Chondrocyte (in vitro differentiated cells): ENCODE results near the gene LAPTM4A. TPM values are rescaled to one million over a fixed set of nuclear protein-coding genes. Genes with fewer than 3 reads are reported as not detected.

Source experiments
- DNase-seq: peaks from one replicate; pipeline ENCODE4 v3.0.0; 2021; ENCODE audit warnings: mixed read lengths, low spot score
- H3K27ac Mint-ChIP-seq: one replicate; pipeline ENCODE4 v1.8.0; 2021; ENCODE audit warnings: mild to moderate bottlenecking, moderate library complexity, mixed read lengths; ENCODE audit not compliant: unreplicated experiment
- H3K27me3 Mint-ChIP-seq: 2 replicates; pipeline ENCODE4 v1.8.0; 2021; ENCODE audit warnings: low read depth, mixed read lengths
- H3K36me3 Mint-ChIP-seq: 2 replicates; pipeline ENCODE4 v1.8.0; 2021; ENCODE audit warnings: low read depth, mixed read lengths
- H3K4me1 Mint-ChIP-seq: 2 replicates; pipeline ENCODE4 v1.8.0; 2021; ENCODE audit warnings: low read depth, mild to moderate bottlenecking, mixed read lengths
- H3K4me3 Mint-ChIP-seq: one replicate; pipeline ENCODE4 v1.8.0; 2021; ENCODE audit warnings: mild to moderate bottlenecking, moderate library complexity, mixed read lengths; ENCODE audit not compliant: unreplicated experiment
- H3K9me3 Mint-ChIP-seq: 2 replicates; pipeline ENCODE4 v1.8.0; 2021; ENCODE audit warnings: low read depth, mixed read lengths
- total RNA-seq: library from RNA; stranded (reverse); gene quantifications from 3 replicates; pipeline ENCODE4 v1.2.1, GENCODE V29; 2021
- TF ChIP-seq, protein P1 (sequence below): fragments of 200-600 bp; sonication (generic); IDR thresholded peaks from 2 replicates; pipeline ENCODE4 v1.5.0; 2021; ENCODE audit warnings: antibody characterized with exemption, mild to moderate bottlenecking, moderate library complexity

LAPTM4A gene
- total RNA-seq, 1 donor from 2014 or later: 404 TPM

DNA sequence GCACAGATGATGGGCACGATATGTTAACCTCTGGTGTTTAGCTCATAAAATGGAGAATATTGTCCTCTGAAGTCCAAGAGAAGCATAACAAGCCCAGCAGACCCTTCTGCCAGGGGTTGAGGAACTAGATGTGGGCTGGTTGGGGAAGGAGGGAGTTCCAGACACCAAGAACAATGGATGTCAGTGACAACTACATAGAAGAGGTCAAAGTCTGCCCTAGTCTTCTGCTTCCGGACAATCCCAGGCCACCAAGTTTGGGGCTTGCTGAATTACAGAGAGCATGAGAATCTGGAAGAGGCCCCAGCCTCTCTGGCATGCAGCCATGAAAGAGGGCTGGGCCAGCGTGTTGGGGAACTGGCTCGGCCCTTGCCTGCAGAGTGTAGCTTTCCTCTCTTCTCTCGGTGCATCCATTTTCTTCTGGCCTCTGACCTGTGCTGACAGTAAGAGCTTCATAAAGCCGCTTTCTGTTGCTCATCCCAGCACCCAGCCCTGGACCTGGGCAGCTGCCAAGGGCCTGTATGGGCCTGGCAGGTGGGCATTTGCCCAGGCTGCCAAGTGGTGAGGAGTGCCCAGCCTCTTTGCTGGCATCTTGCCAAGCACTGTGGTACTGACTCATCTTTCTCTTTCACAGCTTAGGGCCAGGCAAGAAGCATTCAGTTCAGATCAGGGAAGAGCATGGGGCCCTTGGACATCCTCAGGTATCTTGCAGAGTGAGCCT lies 14.6 kb upstream of the LAPTM4A start:
- Mint-ChIP-seq H3K9me3 (peaks cover 30% of the 10 kb centered on the region), H3K27ac (peak overlapping the region; percentile 89), H3K4me1 (peaks cover 75% of the 10 kb centered on the region), H3K4me3 (no peak overlapping the region), H3K27me3 (no peaks in the 10 kb centered on the region), H3K36me3 (peaks cover 11% of the 10 kb centered on the region)
- TF ChIP-seq, protein P1, sequence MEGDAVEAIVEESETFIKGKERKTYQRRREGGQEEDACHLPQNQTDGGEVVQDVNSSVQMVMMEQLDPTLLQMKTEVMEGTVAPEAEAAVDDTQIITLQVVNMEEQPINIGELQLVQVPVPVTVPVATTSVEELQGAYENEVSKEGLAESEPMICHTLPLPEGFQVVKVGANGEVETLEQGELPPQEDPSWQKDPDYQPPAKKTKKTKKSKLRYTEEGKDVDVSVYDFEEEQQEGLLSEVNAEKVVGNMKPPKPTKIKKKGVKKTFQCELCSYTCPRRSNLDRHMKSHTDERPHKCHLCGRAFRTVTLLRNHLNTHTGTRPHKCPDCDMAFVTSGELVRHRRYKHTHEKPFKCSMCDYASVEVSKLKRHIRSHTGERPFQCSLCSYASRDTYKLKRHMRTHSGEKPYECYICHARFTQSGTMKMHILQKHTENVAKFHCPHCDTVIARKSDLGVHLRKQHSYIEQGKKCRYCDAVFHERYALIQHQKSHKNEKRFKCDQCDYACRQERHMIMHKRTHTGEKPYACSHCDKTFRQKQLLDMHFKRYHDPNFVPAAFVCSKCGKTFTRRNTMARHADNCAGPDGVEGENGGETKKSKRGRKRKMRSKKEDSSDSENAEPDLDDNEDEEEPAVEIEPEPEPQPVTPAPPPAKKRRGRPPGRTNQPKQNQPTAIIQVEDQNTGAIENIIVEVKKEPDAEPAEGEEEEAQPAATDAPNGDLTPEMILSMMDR: no peak
- DNase-seq: no peak

DNA sequence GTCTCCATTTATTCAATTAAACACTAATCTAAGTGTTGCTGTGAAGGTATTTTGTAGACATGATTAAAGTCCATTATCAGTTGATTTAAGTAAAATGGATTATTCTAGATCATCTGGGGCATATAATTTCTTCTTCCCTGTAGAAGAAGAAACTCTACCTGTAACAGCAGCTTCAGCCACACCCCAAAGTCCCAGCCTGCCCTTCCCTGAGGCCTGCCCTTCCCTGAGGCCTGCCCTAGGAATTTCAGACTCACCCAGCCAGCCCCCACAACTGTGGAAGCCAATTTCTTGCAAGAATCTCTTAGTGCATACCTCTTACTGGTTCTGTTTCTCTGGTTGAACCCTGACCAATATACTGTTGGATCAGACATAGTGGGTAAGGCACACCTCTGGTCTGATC lies 13.4 kb upstream of the LAPTM4A start:
- Mint-ChIP-seq H3K36me3 (peaks cover 11% of the 10 kb centered on the region), H3K27me3 (no peaks in the 10 kb centered on the region), H3K27ac (no peak overlapping the region), H3K4me1 (peaks cover 64% of the 10 kb centered on the region), H3K9me3 (peaks cover 30% of the 10 kb centered on the region), H3K4me3 (no peak overlapping the region)
- no peak for DNase-seq
- TF ChIP-seq, protein P1: no peak

DNA sequence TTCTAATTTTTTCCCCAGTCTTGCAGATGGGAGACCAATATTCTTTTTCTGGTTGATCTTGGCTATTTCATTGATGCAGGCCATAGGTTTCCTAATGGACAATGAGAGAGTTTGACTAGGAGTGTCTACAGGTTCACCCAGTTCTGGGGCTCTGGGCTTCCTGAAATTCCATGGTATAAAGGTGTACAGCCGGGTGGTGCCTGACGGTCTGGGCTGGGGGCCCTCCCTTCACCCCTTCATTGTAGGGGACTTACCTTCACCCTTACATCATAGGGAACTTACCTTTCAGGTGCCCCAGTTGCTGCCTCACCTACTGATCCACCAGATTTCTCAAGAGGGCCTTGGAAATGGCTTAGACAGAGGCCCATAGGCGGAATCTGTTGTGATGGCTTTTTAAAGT lies 13.0 kb upstream of the LAPTM4A start:
- no peak for DNase-seq
- H3K4me3 Mint-ChIP-seq: no peak overlapping the region
- H3K27ac Mint-ChIP-seq: peak overlapping the region; percentile 98
- peaks cover 30% of the 10 kb centered on the region for H3K9me3 Mint-ChIP-seq
- no peaks in the 10 kb centered on the region for H3K27me3 Mint-ChIP-seq
- peaks cover 11% of the 10 kb centered on the region for H3K36me3 Mint-ChIP-seq
- TF ChIP-seq, protein P1: no peak
- peaks cover 64% of the 10 kb centered on the region for H3K4me1 Mint-ChIP-seq

DNA sequence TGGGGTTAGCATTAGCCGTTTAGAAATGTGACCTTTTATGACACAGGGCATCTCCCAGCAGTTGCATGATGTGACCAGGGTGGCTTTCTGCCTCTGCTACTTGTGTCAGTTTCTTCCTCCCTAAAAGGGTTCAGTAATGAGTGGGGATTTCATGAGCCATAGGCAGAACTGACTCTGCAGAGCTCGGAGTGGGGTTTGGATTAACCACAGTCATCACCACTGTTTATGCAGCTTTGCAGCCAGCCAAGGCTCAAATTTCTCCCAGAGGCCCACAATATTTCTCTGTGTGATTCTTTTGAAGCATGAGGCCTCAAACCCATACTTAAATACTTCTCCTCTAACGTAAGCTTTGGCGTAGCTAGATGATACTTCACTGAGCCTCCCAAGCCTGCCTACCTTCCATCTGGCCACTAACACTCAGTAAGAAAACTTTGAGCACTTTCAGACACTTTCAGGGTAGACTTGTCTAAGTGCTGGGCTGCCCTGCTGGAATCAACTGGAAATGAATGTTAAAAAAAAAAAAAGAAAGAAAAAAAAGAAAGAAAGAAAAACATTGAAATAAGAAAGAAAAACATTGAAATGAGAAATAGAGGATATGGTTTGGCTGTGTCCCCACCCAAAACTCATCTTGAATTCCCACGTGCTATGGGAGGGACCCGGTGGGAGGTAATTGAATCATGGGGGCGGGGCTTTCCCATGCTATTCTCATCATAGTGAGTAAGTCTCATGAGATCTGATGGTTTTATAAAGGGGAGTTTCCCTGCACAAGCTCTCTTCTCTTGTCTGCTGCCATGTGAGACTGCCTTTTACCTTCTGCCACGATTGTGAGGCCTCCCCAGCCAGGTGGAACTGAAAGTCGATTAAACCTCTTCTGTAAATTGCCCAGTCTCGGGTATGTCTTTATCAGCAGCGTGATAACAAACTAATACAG lies 11.5 kb upstream of the LAPTM4A start:
- Mint-ChIP-seq H3K27me3 (no peaks in the 10 kb centered on the region), H3K27ac (peak overlapping the region; percentile 98), H3K9me3 (peaks cover 30% of the 10 kb centered on the region), H3K36me3 (peaks cover 11% of the 10 kb centered on the region), H3K4me3 (peak overlapping the region; percentile 31), H3K4me1 (peaks cover 55% of the 10 kb centered on the region)
- TF ChIP-seq, protein P1: peak; percentile 69
- DNase-seq: no peak

DNA sequence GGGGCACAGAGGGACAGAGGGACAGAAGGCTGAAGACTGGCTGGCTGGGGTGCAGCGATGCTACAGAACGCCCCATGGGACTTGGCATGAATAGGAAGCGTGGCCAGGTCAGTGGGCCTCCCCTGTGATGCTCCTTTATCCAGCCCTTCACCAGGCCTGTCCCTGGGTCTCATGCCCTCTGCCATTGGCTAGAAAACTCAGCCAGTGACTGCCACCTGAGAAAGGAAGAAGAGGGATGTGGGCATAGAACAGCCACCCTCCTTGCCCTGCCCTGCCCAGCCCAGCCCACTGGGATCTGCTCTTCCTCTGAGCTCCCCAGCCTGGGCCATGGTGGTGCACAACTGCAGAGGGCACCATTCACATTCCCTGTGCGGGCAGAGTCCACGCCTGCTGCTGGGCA lies 10.5 kb upstream of the LAPTM4A start:
- Mint-ChIP-seq H3K4me1 (peaks cover 46% of the 10 kb centered on the region), H3K9me3 (peaks cover 20% of the 10 kb centered on the region), H3K27ac (peak overlapping the region; percentile 98), H3K27me3 (no peaks in the 10 kb centered on the region), H3K36me3 (peaks cover 11% of the 10 kb centered on the region), H3K4me3 (no peak overlapping the region)
- no peak for DNase-seq
- TF ChIP-seq, protein P1: no peak
